ENCODE data around the gene SLC25A15.
"Not testable (repeated sequence)": the region's sequence is repeated elsewhere in the genome, so short reads cannot be mapped to it uniquely, and the experiment has no call there.

Gene SLC25A15

DNA sequence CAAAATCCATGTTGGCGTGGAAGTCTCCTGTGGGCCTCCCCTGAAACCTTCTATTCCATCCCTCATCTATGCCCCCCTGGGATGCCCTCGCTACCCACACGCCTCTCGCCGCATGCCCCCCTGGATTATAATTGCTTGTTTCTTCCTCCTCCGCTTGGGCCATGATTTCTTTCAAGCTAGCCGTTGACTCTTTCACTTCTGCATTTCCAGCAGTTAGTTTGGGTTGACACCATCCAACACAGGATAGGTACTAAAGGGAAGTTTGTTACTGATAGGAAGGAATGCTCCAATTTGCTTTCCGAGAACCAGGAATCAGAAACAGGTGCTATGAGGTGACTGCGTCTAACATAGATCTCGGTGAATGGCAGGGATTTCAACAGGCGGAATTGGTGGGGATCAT is 7.7 kb upstream of the SLC25A15 start:
- no peak for DNase-seq (ENCODE audit: low read depth)

DNA sequence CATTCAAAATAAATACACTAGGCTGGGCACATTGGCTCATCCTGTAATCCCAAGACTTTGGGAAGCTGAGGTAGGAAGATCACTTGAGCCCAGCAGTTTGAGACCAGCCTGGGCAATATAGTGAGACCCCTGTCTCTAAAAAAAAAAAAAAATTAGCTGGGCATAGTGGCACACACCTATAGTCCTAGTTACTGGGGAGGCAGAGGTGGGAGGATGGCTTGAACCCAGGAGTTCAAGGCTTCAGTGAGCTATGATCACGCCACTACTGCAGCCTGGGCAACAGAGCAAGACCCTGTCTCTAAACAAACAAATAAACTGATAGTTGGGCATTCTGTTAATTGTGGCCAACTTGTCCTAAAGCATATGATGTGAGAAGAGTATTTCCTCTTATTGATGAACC is 6.4 kb upstream of the SLC25A15 start:
- not testable (repeated sequence) for DNase-seq (ENCODE audit: low read depth)

DNA sequence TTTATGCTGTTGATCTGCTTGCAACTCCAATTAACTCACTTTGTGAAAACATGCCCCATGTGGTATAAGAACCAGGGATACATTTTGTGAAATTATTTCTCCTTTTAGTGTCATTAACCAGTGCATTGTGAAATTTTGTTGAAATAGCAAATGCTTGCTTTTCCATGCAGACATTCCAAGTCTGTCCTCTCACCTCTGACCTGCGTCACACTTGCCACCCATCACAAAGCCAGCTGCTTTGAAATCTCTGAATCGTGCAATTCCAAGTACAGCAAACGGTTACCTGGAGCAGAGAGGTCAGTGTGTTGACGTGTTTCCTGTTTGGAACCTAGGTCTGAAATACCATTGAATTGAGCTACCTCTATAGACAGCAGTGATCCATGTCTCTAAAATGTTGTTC is 4.9 kb upstream of the SLC25A15 start:
- DNase-seq (ENCODE audit: low read depth), result no peak

DNA sequence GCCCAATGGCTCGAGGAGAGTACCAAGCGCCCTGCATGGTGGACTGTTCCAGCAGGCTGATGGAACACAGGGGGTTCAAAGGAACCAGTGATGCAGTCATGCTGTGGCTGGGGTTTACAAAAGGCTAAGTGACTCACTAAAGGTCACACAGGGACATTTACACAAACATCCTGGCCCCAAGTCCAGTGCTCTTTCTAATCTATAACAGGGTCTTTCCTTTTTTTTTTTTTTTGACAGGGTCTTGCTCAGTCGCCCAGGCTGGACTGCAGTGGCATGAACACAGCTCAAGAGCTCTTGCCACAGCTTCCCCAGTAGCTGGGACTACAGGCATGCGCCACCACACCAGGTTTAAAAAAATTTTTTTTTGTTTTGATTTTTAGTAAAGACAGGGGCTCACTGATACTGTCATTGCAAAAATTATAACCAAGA is 2.8 kb upstream of the SLC25A15 start:
- no peak for DNase-seq (ENCODE audit: low read depth)

DNA sequence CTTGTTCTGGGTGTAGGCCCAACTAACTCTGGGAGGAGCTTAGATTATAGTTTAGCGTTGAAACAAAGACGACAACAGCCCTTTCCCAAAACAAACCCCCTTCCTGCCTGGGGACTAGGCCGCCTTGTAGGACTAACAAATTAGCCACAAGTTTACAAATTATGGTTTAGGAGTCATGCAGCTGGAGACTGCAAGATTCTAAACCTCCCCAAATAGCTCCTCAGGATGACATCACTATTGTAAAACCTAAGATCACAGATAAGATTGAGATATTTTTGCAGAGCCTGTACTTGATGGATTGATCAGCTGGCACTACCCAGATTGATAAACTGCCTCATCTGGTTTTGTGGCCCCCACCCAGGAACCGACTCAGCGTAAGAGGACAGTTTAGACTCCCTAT is 2.3 kb upstream of the SLC25A15 start:
- DNase-seq (ENCODE audit: low read depth), result no peak

DNA sequence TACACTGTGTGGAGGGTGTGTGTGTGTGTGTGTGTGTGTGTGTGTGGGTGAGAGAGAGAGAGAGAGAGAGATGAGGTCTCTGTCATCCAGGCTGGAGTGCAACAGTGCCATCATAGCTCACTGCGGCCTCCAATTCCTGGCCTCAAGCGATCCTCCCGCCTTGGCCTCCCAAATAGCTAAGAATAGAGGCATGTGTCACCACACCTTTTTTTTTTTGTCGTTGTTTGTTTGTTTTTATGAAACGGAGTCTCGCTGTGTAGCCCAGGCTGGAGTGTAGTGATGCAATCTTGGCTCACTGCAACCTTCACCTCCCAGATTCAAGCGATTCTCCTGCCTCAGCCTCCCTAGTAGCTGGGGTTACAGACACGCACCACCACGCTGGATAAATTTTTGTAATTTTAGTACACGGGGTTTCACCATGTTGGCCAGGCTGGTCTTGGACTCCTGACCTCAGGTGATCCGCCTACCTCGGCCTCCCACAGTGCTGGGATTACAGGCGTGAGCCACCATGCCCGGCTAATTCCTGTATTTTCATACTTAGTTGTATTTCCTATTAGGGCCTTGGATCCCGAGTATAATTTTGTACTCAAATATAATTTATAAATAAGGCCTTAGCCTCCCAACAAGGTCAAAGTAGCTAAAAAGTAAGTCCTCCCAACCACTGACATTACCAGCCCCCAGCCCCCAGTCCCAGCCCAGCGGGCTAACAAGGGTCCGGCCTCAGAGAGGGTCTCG is 704 bp upstream of the SLC25A15 start:
- not testable (repeated sequence) for DNase-seq (ENCODE audit: low read depth)

DNA sequence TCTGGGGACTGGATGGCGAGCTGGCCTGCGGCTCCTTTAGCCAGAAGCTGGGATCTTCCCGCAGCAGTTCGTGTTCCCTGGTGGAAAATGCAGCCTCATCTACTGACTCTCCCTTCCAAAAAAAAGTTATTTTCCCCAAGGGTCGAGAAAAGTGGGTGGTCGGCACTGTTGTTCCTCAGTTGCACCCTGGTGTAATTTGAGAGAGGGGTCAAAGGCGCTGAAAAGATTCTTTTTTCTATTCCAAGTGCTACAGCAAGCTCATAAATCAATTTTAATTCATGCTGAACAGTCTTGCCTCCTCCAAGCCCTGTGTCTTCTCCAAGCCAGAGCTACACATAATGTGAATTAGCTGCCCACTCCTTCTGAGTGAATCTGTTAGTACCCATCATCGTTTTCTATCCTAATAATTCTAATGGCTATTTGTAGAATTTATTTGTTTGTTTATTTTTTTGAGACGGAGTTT is 774 bp downstream of the SLC25A15 start:
- no peak for DNase-seq (ENCODE audit: low read depth)

DNA sequence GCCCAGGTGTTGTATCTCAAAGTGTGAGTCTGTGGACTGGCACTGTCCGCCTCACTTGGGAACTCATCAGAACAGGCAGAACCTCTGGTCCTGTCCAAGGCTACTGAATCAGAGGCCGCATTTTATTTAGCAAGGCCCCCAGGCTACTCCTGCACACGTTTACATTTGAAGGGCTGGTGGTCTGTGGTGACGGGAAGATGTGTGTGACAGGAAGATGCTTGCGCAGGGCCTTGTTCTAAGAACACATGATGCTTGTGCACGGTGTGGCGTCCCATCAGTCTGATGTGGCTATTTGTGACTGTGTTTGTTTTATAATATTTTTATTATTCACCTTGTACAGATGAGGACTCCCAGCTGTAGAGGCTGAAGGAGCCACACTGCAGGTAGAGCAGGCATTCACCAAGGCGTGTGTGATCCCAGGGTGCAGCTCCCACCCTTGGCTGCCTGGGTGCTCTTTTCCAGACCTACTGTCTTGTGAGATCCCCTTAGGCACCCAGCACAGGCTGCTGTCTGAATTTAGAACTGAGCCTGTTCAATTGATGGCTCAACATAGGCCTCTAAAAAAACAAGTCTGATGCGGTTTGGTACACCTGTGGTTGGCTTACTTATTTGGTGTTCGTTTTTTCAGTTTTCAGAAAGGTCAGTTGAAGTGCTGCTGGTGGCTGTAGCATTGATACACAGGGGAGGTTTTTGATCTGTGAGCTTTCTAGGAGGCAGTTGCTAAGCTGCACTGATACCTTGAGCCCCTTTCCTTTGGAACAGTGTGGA is 3.1 kb downstream of the SLC25A15 start:
- no peak for DNase-seq (ENCODE audit: low read depth)

DNA sequence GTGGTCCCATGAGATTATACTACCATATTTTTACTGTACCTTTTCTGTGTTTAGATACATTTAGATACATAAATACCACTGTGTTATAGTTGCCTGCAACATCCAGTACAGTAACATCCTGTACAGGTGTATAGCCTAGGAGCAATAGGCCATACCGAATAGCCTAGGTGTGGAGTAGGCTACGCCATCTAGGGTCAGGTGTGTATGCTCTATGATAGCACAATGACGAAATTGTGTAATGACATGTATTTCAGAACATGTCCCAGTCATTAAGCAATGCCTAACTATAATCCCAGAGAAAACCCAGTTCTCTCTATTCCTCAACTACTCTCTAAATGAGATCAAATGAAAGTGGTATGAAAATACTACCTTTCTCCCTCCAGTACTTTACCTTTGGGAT is 3.9 kb downstream of the SLC25A15 start:
- no peak for DNase-seq (ENCODE audit: low read depth)

DNA sequence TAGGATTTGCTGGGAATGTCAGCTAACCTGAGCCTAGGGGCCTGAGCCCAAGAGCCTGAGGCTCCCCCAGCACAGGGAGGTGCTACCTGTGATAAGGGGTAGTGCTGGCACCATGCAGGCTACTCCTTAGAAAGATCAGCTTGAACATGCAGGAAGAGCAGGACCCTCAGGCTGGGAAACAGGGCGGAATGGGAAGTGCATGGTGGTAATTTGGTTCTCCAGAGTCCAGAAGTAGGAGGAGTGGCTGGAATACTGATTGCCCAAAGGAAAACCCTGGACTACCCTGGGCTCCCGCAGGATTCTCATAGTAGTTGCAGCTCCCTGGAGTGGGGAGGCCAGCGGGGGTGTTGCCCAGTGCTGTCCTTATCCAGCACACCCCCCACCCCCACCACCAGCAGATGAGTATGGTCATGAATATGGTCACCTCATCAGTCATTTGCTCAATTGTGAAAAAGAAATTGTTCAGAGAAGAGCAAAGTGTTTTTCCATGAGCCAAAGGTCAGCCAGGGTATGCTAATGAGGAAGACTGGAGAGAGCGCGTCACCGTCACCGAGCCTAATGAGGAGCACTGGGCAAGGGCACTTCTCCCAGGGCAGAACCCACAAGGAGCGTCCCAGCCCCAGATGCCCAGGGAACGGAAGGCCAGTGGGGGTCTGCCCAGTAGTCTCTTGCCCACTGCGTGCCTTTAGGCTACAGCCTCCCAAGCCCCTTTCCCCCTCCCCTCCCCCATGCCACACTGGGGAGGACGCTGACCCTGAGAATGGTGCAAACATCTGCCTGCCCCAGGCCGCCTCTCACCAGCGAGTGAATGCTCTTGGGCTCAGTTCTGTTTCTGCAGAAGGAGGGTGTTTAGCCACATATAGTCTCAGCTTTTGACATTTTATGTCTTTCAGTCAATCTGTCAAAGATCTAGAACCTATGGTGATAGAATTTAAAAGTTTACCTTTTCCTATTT is 5.3 kb downstream of the SLC25A15 start:
- no peak for DNase-seq (ENCODE audit: low read depth)

DNA sequence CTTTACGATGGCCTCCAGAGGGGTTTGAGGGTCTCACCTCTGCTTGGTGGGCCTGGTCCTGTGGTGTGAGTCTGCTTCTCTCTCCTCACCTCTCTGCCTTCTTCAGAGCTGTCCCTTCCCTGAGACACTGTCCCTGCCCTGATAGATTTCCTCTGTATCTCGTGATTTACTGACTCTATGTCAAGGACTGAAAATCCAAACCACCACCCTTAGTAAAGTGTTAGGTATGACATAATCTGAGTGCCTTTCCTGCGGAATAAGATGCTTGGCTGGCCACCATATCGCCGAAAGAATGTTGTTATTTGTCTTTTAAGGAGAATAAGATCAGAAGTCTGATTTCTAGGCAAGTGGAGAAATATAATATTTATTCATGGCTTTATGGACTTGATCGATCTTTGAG is 7.2 kb downstream of the SLC25A15 start:
- no peak for DNase-seq (ENCODE audit: low read depth)

DNA sequence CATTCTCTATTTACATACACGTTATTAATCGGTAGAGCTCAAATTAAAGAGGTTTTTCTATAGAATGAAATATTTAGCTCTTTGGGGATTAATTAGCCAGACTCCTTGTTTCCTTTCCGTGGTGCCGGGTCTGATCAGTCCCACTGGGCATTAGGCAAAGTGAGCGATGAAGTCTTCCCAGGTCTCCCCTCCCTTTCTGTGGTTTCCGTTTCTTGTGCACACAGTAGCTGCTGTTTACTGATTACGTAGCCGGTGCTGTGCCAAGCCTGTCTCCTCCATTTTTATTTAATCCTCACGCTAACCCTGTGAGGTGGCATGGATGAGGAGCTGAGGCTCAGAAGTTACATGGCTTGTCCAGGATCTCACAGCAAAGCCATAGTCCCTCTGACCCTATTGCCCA is 9.0 kb downstream of the SLC25A15 start:
- no peak for DNase-seq (ENCODE audit: low read depth)

DNA sequence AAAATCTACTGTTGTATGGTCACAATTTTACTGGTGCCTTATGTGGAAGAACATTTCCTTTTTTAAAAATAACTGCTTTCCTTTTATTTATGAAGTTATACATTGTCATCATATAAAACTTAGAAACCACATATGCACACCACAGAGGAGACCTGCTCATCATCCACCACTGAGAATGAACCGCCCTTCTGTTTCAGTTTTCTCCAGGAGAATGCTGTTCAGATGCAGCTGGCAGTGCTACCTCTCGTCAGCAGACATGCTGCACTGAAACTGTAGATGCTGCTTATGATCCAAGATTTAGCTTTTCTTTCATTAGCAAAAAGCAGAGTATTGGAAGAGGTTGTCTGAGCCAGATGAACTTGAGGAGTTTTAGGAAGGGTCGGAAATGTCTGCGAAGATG is 10.1 kb downstream of the SLC25A15 start:
- DNase-seq (ENCODE audit: low read depth), result no peak

DNA sequence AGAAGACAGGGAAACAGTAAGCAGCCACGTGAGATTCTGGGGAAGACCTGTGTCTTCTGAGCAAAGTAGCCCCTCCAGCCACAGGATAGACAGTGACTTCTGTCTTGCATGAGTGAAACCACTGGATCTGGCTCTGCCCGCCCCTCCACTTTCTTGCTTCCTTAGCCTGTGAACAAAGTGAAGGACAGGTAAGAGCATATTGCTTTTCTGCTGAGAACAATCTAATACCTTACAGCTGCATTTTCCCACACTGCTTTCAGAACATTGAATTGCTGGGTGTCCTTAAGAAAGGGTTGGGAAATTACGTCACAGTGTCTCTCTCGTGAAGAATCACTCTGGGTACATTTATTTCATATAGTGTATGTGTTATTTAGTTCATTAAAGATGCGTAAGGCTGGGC is 11.1 kb downstream of the SLC25A15 start:
- DNase-seq (ENCODE audit: low read depth), result no peak

DNA sequence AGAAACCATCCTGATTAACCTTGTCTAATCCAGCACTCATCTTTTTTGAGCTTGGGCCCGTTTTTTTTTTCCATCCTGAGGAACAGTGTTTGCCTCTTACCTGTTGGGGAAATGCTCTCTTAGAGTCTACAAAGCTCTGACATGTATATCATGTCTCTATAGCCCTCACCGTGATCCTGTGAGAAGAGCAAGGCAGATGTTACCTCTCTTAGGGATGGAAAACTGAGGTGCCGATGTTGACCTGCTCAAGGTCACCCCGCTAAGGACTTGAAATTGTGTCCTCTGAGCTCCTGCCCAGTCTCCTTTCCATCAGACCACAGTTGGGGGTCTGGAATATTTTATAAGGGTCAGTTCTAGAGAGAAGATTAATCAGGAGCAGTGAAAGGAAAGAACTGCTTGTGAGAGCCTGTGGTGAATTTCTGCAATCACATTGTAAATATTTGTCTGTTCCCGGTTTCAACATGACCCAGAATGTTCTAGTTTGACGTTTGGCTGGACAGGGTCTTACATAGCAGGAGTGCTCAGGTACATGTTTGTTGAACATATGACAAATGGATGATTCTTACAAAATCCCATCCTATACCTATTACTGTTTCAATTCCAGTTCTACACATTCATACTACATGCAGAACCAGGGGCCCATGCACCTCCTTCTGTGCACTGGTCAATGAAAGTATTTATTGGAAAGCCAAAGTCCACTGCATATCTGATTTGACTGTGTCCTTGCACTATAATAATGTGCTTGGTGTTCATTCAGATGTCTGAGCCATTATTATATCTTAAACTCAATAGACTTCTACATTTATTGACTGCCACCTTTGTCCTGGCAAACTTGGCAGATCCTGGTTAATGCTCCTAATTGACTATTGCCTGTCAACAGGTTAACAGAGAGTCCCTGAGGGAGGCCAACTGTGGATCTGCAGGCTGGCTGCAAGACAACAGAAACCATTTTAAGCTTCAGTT is 12.1 kb downstream of the SLC25A15 start:
- DNase-seq (ENCODE audit: low read depth), result no peak

DNA sequence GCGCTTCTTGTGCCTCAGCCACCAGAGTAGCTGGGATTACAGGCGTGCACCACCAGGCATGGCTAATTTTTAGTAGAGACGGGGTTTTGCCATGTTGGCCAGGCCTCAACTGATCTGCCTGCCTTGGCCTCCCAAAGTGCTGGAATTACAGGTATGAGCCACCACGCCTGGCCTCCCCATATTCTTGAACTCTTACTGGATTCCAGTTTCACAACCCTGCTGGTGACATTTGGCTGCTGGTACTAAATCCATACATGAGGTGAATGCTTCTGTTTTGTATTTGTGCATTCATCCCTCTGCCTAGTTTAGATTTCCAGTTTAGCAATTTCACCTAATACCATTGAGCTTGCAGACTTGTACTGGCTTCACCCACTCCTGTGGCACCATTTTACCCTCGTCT is 13.9 kb downstream of the SLC25A15 start:
- DNase-seq (ENCODE audit: low read depth), result no peak

DNA sequence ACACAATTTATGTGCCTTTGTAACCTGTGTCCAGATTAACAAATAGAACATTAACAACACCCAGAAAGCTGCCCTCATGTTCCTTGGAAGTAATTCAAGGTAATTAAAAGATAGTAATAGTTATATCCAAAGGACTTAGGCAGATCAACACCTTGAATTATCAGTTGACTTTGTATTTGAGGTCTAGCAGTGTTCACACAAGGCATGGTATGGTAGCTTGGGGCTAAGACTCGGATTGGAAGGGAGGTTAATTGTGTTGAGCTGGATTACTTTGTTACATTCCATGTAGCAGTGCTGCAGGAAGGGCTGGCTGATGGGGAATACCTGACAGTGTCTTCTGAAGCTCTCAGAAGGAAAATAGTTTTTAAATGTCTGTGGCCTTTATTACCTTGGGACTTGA is 16.8 kb downstream of the SLC25A15 start:
- DNase-seq (ENCODE audit: low read depth), result no peak

DNA sequence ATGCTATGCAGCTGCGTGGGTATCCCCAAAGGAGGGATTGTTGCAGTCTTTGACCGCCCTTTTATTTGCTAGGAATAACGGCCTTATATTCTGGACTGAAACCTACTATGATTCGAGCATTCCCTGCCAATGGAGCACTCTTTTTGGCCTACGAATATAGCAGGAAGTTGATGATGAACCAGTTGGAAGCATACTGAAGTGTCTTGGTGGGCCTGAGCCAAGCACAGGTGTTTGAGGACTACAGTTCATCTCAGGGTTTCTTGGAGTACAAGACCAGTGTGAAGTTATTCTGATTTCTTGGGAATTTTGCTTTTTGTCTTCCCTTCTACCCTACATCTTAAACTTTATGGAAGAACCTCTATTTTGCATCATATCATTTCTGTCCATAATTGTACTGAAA is 20.1 kb downstream of the SLC25A15 start:
- no peak for DNase-seq (ENCODE audit: low read depth)

DNA sequence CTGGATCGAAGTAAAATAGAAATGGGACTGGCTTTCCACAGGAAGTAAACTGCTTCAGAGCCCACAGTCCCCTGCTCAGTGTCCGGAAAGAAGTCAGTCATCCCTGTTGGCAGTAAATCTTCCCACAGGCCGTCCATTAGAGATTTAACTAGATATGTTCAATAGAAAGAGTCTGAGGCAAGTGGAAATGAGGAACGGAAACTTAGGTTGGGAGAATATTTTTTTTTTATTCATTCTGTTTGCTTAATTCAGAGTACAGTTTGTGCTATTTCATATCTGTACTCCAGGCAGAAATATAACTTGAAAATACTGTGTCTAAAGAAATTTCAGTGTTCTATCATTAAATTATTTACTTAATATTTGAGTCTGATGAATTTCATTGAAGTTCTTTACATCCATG is 22.7 kb downstream of the SLC25A15 start:
- DNase-seq (ENCODE audit: low read depth), result no peak

DNA sequence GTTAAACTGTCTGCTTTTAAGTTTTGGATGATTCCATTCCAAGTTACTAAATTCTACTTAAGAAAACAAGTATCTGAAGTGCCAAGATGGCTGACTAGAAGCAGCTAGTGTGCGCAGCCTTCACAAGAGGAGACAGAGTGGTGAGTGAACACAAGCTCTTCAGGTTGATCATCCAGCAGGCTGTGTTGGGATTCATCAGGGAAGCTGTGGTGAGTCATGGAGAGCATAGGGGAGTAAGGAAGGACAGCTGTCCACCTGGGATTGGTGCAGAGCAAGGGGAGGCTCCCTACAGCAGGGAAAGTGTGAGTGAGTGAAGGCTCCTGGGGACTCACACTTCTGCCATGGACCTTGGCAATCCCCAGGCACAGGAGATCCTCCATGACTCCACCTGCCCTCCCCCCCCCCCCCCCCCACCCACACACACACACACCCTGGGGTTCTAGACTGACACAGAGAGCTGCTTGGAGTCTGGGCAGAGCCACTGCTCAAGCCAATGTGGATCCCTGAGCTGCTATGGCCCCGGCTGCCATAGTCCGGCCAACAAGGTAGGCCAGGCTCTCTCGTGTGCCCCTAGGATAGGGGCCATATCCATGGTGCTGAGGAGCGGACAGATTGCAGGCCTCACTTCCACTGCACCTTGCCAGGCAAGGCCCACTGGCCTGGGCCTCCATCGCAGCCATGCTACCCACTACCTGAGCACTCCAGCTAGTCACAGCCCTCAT is 23.5 kb downstream of the SLC25A15 start:
- no peak for DNase-seq (ENCODE audit: low read depth)
